GM04504 (cell line): ENCODE data around the gene AP1B1.

Experiments
- DNase-seq: peaks from one replicate; pipeline ENCODE4 v3.0.0-alpha.2; 2012; ENCODE audit warnings: low read depth

AP1B1 gene

DNA sequence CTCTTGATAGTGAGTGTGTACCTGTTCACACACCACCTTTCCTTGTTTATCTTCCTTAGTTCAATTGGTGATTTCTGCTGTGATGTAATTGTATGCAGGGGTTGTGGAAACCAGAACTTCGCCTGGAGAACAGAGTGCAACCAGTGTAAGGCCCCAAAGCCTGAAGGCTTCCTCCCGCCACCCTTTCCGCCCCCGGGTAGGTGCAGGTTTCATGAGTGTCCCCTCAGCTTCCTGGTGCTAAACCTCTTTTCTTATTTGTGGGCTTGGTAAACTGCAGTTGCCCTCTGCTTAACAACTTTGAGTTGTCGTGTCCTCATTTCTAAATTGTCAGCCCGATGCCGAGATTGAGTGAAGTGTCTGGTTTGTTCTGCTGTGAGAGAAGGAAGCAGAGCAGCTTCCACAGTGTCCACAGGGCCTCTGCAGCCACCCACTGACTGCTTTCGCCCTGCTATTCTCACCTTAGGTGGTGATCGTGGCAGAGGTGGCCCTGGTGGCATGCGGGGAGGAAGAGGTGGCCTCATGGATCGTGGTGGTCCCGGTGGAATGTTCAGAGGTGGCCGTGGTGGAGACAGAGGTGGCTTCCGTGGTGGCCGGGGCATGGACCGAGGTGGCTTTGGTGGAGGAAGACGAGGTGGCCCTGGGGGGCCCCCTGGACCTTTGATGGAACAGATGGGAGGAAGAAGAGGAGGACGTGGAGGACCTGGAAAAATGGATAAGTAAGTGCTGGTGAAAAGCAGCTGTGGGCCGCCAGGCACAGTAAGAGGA is 89.1 kb downstream of the AP1B1 start:
- DNase-seq = no peak

DNA sequence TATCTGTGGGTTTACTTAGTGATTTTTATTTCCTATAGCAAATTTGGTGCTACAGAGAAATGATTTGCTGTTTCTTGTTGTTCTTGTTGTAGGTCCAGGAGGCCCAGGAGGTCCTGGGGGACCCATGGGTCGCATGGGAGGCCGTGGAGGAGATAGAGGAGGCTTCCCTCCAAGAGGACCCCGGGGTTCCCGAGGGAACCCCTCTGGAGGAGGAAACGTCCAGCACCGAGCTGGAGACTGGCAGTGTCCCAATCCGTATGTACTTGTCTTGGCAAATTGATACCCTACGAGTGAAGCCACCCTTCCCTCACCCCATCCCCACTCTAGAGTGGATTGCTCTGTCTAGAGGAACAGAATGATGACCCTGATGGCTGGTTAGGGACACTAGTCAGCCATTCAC is 89.7 kb downstream of the AP1B1 start:
- no peak for DNase-seq

DNA sequence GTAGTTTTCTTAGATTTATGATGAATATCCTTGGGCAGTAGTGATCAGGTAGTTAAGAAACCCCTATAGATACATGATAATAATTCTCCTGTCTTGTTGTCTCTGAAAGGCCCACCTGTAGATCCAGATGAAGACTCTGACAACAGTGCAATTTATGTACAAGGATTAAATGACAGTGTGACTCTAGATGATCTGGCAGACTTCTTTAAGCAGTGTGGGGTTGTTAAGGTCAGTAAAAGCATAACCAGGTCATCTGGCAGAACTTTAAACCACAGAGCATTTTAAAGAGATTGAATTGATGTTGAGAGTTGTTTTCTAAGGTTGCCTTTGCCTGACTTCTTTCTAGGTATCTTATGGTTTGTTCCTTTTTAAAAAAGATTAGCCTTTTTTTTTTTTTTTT is 96.0 kb downstream of the AP1B1 start:
- DNase-seq = no peak

DNA sequence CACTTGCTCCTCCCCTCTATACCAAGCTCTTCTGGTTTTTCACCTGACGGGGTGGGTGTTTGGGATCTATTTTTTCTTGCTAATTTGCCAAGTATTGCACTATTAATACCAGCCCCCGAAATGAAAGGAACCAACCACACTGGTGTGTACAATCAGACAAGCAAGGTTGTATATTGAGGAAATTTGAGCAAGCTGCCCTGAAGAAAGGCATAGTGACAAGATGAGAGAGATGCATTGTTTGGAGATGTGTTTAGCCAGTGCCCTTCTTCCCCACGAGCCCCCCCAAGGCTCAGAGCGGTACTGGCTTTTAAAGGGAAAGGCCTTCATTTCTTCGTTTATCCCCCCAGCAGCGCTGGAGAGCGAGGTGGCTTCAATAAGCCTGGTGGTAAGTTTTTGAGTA is 97.2 kb downstream of the AP1B1 start:
- no peak for DNase-seq

DNA sequence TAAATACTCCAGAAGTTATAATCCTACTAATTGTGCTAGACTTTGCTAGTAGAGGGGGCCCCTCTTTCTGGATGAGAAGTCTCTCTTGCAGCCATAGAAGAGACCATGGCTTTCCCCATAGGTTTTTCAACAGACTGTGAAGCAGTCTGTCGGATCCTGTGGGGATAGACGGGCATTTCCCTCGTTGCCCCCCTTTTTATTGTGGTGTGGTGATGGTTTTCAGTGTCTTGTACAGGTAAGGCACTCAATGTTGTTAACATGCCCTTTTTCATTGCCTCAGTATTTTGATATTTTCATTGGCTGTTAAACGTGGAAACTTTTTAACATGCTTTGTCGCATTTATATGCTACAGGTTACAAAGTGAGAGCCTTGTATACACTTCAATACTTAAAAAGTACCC is 98.3 kb downstream of the AP1B1 start:
- DNase-seq = no peak

DNA sequence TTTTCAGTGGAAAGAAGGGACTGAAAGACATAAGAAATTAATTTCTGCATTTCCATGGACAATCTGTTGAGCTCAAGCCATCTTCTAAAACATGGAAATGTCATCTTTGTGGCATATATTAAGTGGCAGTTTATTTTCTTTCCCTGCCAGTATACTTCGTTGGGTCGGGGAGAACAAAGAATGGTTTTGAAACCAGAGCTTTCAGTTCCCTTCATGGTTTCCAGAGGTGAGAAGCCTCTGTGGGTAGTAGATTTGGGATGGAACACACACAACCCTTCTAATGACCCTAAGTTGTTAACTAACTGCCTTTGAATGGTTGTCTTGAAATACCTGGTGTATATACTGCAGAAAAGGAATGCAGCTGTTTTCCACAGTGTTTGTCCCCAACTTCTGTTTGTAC is 99.5 kb downstream of the AP1B1 start:
- no peak for DNase-seq

DNA sequence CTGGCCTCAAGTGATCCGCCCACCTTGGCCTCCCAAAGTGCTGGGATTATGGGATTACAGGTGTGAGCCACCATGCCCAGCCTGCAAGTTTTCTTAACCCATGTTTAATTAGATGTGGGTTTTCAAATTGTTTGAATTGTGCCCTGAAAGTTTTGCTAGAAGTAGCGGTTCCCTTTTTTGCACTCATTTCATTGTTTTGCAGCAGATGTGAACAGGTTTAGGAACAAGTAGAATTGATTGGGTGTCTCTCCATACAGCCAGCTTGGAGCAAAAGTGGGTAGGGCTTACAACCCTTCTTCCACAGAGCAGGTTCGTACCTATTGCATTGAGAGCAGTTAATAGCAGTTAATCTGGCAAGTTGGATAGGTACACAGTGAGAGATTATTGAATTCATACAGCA is 104.2 kb downstream of the AP1B1 start:
- DNase-seq = no peak

DNA sequence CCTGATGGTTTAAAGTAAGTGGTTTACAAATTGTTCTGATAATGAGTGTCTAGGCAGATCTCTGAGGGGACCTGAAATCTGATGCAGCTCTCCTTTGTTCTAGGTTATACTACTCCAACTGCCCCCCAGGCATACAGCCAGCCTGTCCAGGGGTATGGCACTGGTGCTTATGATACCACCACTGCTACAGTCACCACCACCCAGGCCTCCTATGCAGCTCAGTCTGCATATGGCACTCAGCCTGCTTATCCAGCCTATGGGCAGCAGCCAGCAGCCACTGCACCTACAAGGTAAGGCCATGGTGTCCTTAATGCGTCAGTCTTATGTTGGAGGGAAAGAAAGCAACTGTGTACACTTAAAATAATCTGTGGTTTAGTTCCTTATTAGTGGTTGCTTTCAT is 110.4 kb downstream of the AP1B1 start:
- DNase-seq = no peak
